ENCODE results near the gene ATXN10. TPM values are rescaled to one million over a fixed set of nuclear protein-coding genes. Genes with fewer than 3 reads are reported as not detected.

Gene ATXN10
- polyA plus RNA-seq, 3 donors: 60.1 to 106 (median 92.4) TPM

DNA sequence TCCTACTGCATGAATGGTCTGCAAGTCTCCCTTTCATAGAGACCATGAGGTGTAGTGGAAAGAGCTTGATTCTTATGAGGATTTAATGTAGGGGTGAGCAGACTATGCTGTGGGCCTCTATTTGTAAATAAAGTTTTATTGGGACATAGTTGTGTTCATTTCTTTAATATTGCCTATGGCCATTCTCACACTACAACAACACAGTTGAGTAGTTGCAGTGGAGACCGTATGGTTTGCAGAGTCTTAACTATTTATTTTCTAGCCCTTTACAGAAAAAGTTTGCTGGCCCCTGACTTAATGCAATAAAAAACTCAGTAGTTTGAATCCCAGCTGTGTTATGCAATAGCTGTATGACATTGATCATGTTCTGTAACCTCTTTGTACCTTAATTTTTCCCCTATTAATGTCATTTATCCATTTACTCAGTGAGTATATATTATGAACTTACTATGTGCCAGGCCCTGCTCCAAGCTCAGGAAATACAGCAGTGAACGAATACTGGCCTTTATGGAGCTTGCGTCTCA, 106.3 kb downstream of the ATXN10 start:
- Mint-ChIP-seq H3K4me3 (no peak overlapping the region), H3K27ac (no peak overlapping the region), H3K4me1 (peaks cover 10% of the 10 kb centered on the region), H3K27me3 (ENCODE audit: low read depth in 3 of 3) (no peaks in the 10 kb centered on the region), H3K36me3 (peaks cover 26 to 31% of the 10 kb centered on the region in 2 donors), H3K9me3 (no peaks in the 10 kb centered on the region)
- peaks cover 0 to 2% of the 10 kb centered on the region in 2 donors for H3K4me1 ChIP-seq (ENCODE audit: control insufficient read depth in 1 of 2, insufficient read depth in 2 of 2, low read length in 2 of 2)
- peaks cover 0 to 12% of the 10 kb centered on the region in 2 donors for H3K36me3 ChIP-seq (replicated peaks in 1 of 2; ENCODE audit: control insufficient read depth in 1 of 2, insufficient read depth in 2 of 2, low read length in 2 of 2)
- DNase-seq: no peak
- H3K9me3 ChIP-seq (replicated peaks in 1 of 2; ENCODE audit: control insufficient read depth in 1 of 2, insufficient read depth in 1 of 2, low read length in 2 of 2): no peaks in the 10 kb centered on the region
- H3K4me2 ChIP-seq (replicated peaks; ENCODE audit: extremely low read depth, low read length, poor library complexity, severe bottlenecking): no peak overlapping the region
- intact Hi-C loops (cut with micrococcal nuclease): no loop called here
- H3K27me3 ChIP-seq (ENCODE audit: control insufficient read depth in 2 of 2, insufficient read depth in 2 of 2, low read length in 2 of 2): no peaks in the 10 kb centered on the region
- no peak overlapping the region for H2AFZ ChIP-seq (ENCODE audit: insufficient read depth, low read depth, low read length, poor library complexity, severe bottlenecking)
- WGBS (ENCODE audit: insufficient coverage): 100% methylated on average over 2 of the region's 3 CpGs
- no peak overlapping the region for H3K4me3 ChIP-seq (replicated peaks in 1 of 3; ENCODE audit: low read depth in 2 of 3, low read length in 3 of 3)
- H3K27ac ChIP-seq (ENCODE audit: low read depth in 1 of 2, low read length in 2 of 2): no peak overlapping the region
- peaks cover 9% of the 10 kb centered on the region for H4K20me1 ChIP-seq (ENCODE audit: insufficient read depth, low read length)
- no peak overlapping the region for H3K9ac ChIP-seq (ENCODE audit: insufficient read depth, low read length, poor library complexity, severe bottlenecking)
- TF ChIP-seq, protein P1, sequence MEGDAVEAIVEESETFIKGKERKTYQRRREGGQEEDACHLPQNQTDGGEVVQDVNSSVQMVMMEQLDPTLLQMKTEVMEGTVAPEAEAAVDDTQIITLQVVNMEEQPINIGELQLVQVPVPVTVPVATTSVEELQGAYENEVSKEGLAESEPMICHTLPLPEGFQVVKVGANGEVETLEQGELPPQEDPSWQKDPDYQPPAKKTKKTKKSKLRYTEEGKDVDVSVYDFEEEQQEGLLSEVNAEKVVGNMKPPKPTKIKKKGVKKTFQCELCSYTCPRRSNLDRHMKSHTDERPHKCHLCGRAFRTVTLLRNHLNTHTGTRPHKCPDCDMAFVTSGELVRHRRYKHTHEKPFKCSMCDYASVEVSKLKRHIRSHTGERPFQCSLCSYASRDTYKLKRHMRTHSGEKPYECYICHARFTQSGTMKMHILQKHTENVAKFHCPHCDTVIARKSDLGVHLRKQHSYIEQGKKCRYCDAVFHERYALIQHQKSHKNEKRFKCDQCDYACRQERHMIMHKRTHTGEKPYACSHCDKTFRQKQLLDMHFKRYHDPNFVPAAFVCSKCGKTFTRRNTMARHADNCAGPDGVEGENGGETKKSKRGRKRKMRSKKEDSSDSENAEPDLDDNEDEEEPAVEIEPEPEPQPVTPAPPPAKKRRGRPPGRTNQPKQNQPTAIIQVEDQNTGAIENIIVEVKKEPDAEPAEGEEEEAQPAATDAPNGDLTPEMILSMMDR (IDR thresholded peaks at IDR 0.05): no peak
- H3K79me2 ChIP-seq (ENCODE audit: insufficient read depth, low read length): no peaks in the 10 kb centered on the region

DNA sequence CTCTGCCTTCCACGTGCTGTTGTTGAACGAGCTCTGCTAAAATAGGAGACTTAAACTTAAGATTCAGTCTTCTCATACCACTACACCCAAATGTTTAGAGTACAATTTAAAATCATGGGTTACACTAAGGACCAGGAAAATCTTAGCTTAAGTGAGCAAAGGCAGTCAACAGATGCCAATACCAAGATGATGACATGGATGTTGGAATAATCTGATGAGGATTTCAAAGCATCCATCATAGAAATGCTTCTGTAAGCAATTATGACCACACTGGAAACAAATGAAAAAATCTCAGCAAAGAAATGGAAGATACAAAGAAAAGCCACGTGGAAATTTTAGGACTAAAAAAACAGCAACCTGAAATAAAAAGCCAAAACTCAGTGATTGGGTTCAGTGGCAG, 109.8 kb downstream of the ATXN10 start:
- H3K79me2 ChIP-seq (ENCODE audit: insufficient read depth, low read length): no peaks in the 10 kb centered on the region
- H3K36me3 ChIP-seq (replicated peaks in 1 of 2; ENCODE audit: control insufficient read depth in 1 of 2, insufficient read depth in 2 of 2, low read length in 2 of 2): peaks cover 0 to 12% of the 10 kb centered on the region in 2 donors
- H3K4me1 ChIP-seq (ENCODE audit: control insufficient read depth in 1 of 2, insufficient read depth in 2 of 2, low read length in 2 of 2): peaks cover 10 to 12% of the 10 kb centered on the region in 2 donors
- Mint-ChIP-seq H3K4me3 (no peak overlapping the region), H3K27me3 (ENCODE audit: low read depth in 3 of 3) (no peaks in the 10 kb centered on the region), H3K4me1 (peaks cover 12% of the 10 kb centered on the region), H3K9me3 (peaks cover 0 to 2% (median 0%) of the 10 kb centered on the region in 7 donors), H3K27ac (no peak overlapping the region), H3K36me3 (peaks cover 27 to 28% of the 10 kb centered on the region in 2 donors)
- no peaks in the 10 kb centered on the region for H3K9me3 ChIP-seq (replicated peaks in 1 of 2; ENCODE audit: control insufficient read depth in 1 of 2, insufficient read depth in 1 of 2, low read length in 2 of 2)
- no peak for DNase-seq
- H3K27me3 ChIP-seq (ENCODE audit: control insufficient read depth in 2 of 2, insufficient read depth in 2 of 2, low read length in 2 of 2): no peaks in the 10 kb centered on the region
- no CpG with 5 or more reads among the region's 3 CpGs for WGBS (ENCODE audit: insufficient coverage)
- TF ChIP-seq, protein P1 (IDR thresholded peaks at IDR 0.05): no peak
- no peak overlapping the region for H3K4me2 ChIP-seq (replicated peaks; ENCODE audit: extremely low read depth, low read length, poor library complexity, severe bottlenecking)
- H3K4me3 ChIP-seq (replicated peaks in 1 of 3; ENCODE audit: low read depth in 2 of 3, low read length in 3 of 3): no peak overlapping the region
- peaks cover 8% of the 10 kb centered on the region for H4K20me1 ChIP-seq (ENCODE audit: insufficient read depth, low read length)
- no peak overlapping the region for H3K9ac ChIP-seq (ENCODE audit: insufficient read depth, low read length, poor library complexity, severe bottlenecking)
- intact Hi-C loops (cut with micrococcal nuclease): no loop called here
- H3K27ac ChIP-seq (ENCODE audit: low read depth in 1 of 2, low read length in 2 of 2): no peak overlapping the region
- no peak overlapping the region for H2AFZ ChIP-seq (ENCODE audit: insufficient read depth, low read depth, low read length, poor library complexity, severe bottlenecking)

Data from CD14-positive monocyte (primary cell).